Measurements from ENCODE around the gene CD19.
"Not testable (repeated sequence)": the region's sequence is repeated elsewhere in the genome, so short reads cannot be mapped to it uniquely, and the experiment has no call there.

Gene CD19

GRCh38 chr16:28910086-28911031 lies 21.4 kb upstream of the CD19 start:
- peak; percentile 91 for DNase-seq

GRCh38 chr16:28912558-28912957 lies 19.2 kb upstream of the CD19 start:
- no peak for DNase-seq

- DNase-seq = no peak
Observed at GRCh38 chr16:28913946-28914724, 17.6 kb upstream of the CD19 start.

- DNase-seq = no peak
Observed at GRCh38 chr16:28915181-28915580, 16.6 kb upstream of the CD19 start.

GRCh38 chr16:28917095-28917494 lies 14.7 kb upstream of the CD19 start:
- no peak for DNase-seq

GRCh38 chr16:28918698-28919097 lies 13.1 kb upstream of the CD19 start:
- DNase-seq = no peak

- DNase-seq = no peak
Observed at GRCh38 chr16:28923231-28923587, 8.6 kb upstream of the CD19 start.

- DNase-seq = peak; percentile 88
Observed at GRCh38 chr16:28923652-28924398, 7.9 kb upstream of the CD19 start.

GRCh38 chr16:28924399-28924761 lies 7.4 kb upstream of the CD19 start:
- DNase-seq = no peak

- DNase-seq = peak; percentile 93
Observed at GRCh38 chr16:28924762-28925385, 6.9 kb upstream of the CD19 start, which contains the start of gene RABEP2. RABEP2 (minus strand) TSS chr16:28925238; CDS start chr16:28925163, 75 bp downstream.

GRCh38 chr16:28925386-28926228 lies 6.2 kb upstream of the CD19 start:
- DNase-seq = peak; percentile 83

- DNase-seq = not testable (repeated sequence)
Observed at GRCh38 chr16:28926284-28926683, 5.5 kb upstream of the CD19 start.

- no peak for DNase-seq
Observed at GRCh38 chr16:28927815-28928214, 4.0 kb upstream of the CD19 start.

GRCh38 chr16:28930203-28930602 lies 1.6 kb upstream of the CD19 start:
- no peak for DNase-seq

GRCh38 chr16:28930652-28931051 lies 1.1 kb upstream of the CD19 start:
- peak; percentile 96 for DNase-seq

- DNase-seq = peak; percentile 83
Observed at GRCh38 chr16:28932339-28933141, 769 bp downstream of the CD19 start.

GRCh38 chr16:28933171-28933570 lies 1.4 kb downstream of the CD19 start:
- no peak for DNase-seq

- DNase-seq = no peak
Observed at GRCh38 chr16:28935346-28935745, 3.6 kb downstream of the CD19 start.

- DNase-seq = peak; percentile 53
Observed at GRCh38 chr16:28935924-28936783, 4.4 kb downstream of the CD19 start.

GRCh38 chr16:28936784-28937155 lies 5.0 kb downstream of the CD19 start:
- DNase-seq = no peak
